Naive thymus-derived CD4-positive, alpha-beta T cell (primary cell): Measurements from ENCODE around the gene NDUFS2. TPM values are rescaled to one million over a fixed set of nuclear protein-coding genes. Genes with fewer than 3 reads are reported as not detected.

Experiments used
- ATAC-seq: fragments of 150-1000 bp; cut with Tn5 transposase; 2 replicates; pipeline ENCODE4 v1.10.0; 2021; ENCODE audit warnings: mild to moderate bottlenecking, moderate library complexity
- CTCF ChIA-PET: fragments of 350-600 bp; sonication (Branson Sonifier 250); formaldehyde crosslinking; loops from one replicate; lab custom pipeline; 2021; ENCODE audit warnings: antibody characterized with exemption; lab: Charles Lee
- POLR2A ChIA-PET: fragments of 350-600 bp; sonication (Branson Sonifier 250); formaldehyde crosslinking; loops from one replicate; lab custom pipeline; 2021; ENCODE audit warnings: antibody characterized with exemption, inconsistent platforms; lab: Charles Lee
- DNase-seq, 9 donors: peaks; one replicate each; pipeline versions ENCODE4 v3.0.0 to v3.0.0-alpha.2; 2020 to 2022; ENCODE audit warnings: mixed read lengths in 1 of 9
- H3K27ac ChIP-seq: one replicate; pipeline ENCODE4 v1.7.0; 2013; ENCODE audit warnings: mild to moderate bottlenecking, low read depth, low read length, moderate library complexity
- H3K27me3 ChIP-seq, 2 donors: one replicate each; pipeline ENCODE4 v1.7.0; 2013; ENCODE audit warnings: low read length in 2 of 2, mild to moderate bottlenecking in 2 of 2, moderate library complexity in 2 of 2; ENCODE audit not compliant: control insufficient read depth in 2 of 2, insufficient read depth in 2 of 2
- H3K36me3 ChIP-seq, 3 experiments: 1 replicate in 2 of 3; 2 replicates in 1 of 3; pipeline ENCODE4 v1.7.0; 2013; ENCODE audit warnings: low read length in 3 of 3, mild to moderate bottlenecking in 3 of 3, moderate library complexity in 1 of 3; ENCODE audit not compliant: insufficient read depth in 3 of 3, control insufficient read depth in 2 of 3
- H3K4me1 ChIP-seq, 2 donors: one replicate each; pipeline ENCODE4 v1.7.0; 2013; ENCODE audit warnings: low read length in 2 of 2, mild to moderate bottlenecking in 2 of 2, moderate library complexity in 1 of 2; ENCODE audit not compliant: control insufficient read depth in 2 of 2, insufficient read depth in 2 of 2
- H3K4me3 ChIP-seq: 2 replicates; pipeline ENCODE4 v1.7.0; 2013; ENCODE audit warnings: mild to moderate bottlenecking, low read length
- H3K9me3 ChIP-seq, 3 experiments: 1 replicate in 2 of 3; 2 replicates in 1 of 3; pipeline ENCODE4 v1.7.0; 2013; ENCODE audit warnings: low read length in 3 of 3; ENCODE audit not compliant: control insufficient read depth in 2 of 3
- H3K27ac Mint-ChIP-seq, 9 donors: one replicate each; pipeline ENCODE4 v1.8.0; 2020 to 2022; ENCODE audit warnings: mixed read lengths in 9 of 9, mild to moderate bottlenecking in 8 of 9, moderate library complexity in 5 of 9, inconsistent platforms in 2 of 9
- H3K27me3 Mint-ChIP-seq, 5 donors: one replicate each; pipeline ENCODE4 v1.8.0; 2021 to 2022; ENCODE audit warnings: mixed read lengths in 5 of 5, mild to moderate bottlenecking in 1 of 5
- H3K36me3 Mint-ChIP-seq, 5 donors: one replicate each; pipeline ENCODE4 v1.8.0; 2020 to 2022; ENCODE audit warnings: mixed read lengths in 5 of 5, mild to moderate bottlenecking in 3 of 5, inconsistent platforms in 1 of 5
- H3K4me1 Mint-ChIP-seq, 7 donors: one replicate each; pipeline ENCODE4 v1.8.0; 2020 to 2022; ENCODE audit warnings: mixed read lengths in 7 of 7, mild to moderate bottlenecking in 3 of 7, inconsistent platforms in 1 of 7
- H3K4me3 Mint-ChIP-seq, 10 donors: one replicate each; pipeline ENCODE4 v1.8.0; 2020 to 2022; ENCODE audit warnings: mild to moderate bottlenecking in 10 of 10, mixed read lengths in 10 of 10, moderate library complexity in 6 of 10, inconsistent platforms in 2 of 10
- H3K9me3 Mint-ChIP-seq, 11 donors: one replicate each; pipeline ENCODE4 v1.8.0; 2020 to 2022; ENCODE audit warnings: mixed read lengths in 11 of 11, mild to moderate bottlenecking in 4 of 11, inconsistent platforms in 1 of 11, moderate library complexity in 1 of 11
- intact Hi-C, 2 donors: fragments of 100-400 bp; cut with micrococcal nuclease; formaldehyde crosslinking; loops; one replicate each; pipeline ENCODE4 v1.15.1; 2023
- polyA plus RNA-seq, 2 donors: library from polyadenylated mRNA; unstranded; fragments of 300-500 nt; fragmentation: Illumina TruSeq; gene quantifications; one replicate each; pipeline ENCODE4 v1.2.3, GENCODE V29; 2021
- total RNA-seq, 6 experiments: library from RNA in 5 of 6; stranded (reverse) in 5 of 6; gene quantifications; 1 replicate in 5 of 6; 2 replicates in 1 of 6; pipeline ENCODE4 v1.2.3 and lab custom pipeline; 2021 to 2026

The NDUFS2 gene
- total and polyA plus RNA-seq, 7 experiments from 2014 or later = 64.1 to 131 (median 94.6) TPM

GRCh38 chr1:161174911-161175310, 27.3 kb upstream of the NDUFS2 start:
- Histone ChIP-seq H3K27ac (no peak overlapping the region), H3K4me3 (no peak overlapping the region), H3K27me3 (no peaks in the 10 kb centered on the region), H3K36me3 (peaks cover 0 to 61% (median 23%) of the 10 kb centered on the region in 3 experiments), H3K4me1 (peaks cover 19 to 21% of the 10 kb centered on the region in 2 donors), H3K9me3 (no peaks in the 10 kb centered on the region)
- Mint-ChIP-seq H3K4me3 (peak overlapping the region; percentile 18 to 100 (median 96)), H3K27me3 (no peaks in the 10 kb centered on the region), H3K4me1 (peaks cover 37 to 69% (median 54%) of the 10 kb centered on the region in 7 donors), H3K27ac (peak overlapping the region in 7 of 9 donors; percentile 7 to 98 (median 95)), H3K36me3 (peaks cover 13 to 44% (median 20%) of the 10 kb centered on the region in 5 donors), H3K9me3 (no peaks in the 10 kb centered on the region)
- CTCF ChIA-PET = interaction anchor here (2.9 to 3.4 kb wide), 2 partner anchors 9 to 17 kb away, joined by 14 to 28 read pairs; partner anchors contain the start of gene PPOX
- DNase-seq (no peak), ATAC-seq (no peak)
- intact Hi-C loops = no loop called here
- POLR2A ChIA-PET = interaction anchor here (0.5 to 3.7 kb wide), 5 partner anchors 8 to 117 kb away, joined by 3 to 49 read pairs (median 28); partner anchors contain the start of genes NDUFS2, PPOX and UFC1

GRCh38 chr1:161175771-161176453, 26.3 kb upstream of the NDUFS2 start:
- Histone ChIP-seq H3K4me1 (peaks cover 23 to 27% of the 10 kb centered on the region in 2 donors), H3K4me3 (peak overlapping the region; percentile 93), H3K9me3 (no peaks in the 10 kb centered on the region), H3K36me3 (peaks cover 0 to 54% (median 20%) of the 10 kb centered on the region in 3 experiments), H3K27me3 (no peaks in the 10 kb centered on the region), H3K27ac (peak overlapping the region; percentile 93)
- peaks cover 45 to 78% (median 64%) of the 10 kb centered on the region in 7 donors for H3K4me1 Mint-ChIP-seq
- H3K9me3 Mint-ChIP-seq = no peaks in the 10 kb centered on the region
- intact Hi-C loops = loop anchor here in 1 of 2 donors (2.0 kb wide), 2 partner anchors 17 kb away; partner anchors contain the start of gene USP21
- CTCF ChIA-PET = interaction anchor here (0.6 to 3.4 kb wide), 7 partner anchors 10 to 213 kb away, joined by 3 to 28 read pairs (median 3); partner anchors contain the start of genes PPOX and TOMM40L
- peaks cover 12 to 40% (median 20%) of the 10 kb centered on the region in 5 donors for H3K36me3 Mint-ChIP-seq
- ATAC-seq = no peak
- no peaks in the 10 kb centered on the region for H3K27me3 Mint-ChIP-seq
- peak overlapping the region; percentile 94 to 100 (median 98) for H3K4me3 Mint-ChIP-seq
- no peak for DNase-seq
- POLR2A ChIA-PET = interaction anchor here (0.6 to 3.7 kb wide), 12 partner anchors 9 to 589 kb away, joined by 3 to 49 read pairs (median 7); partner anchors contain the start of genes DEDD, NDUFS2, PPOX and TOMM40L
- peak overlapping the region; percentile 94 to 100 (median 97) for H3K27ac Mint-ChIP-seq

- H3K27ac ChIP-seq = peak overlapping the region; percentile 93
- no peaks in the 10 kb centered on the region for H3K27me3 ChIP-seq
- H3K36me3 ChIP-seq = peaks cover 0 to 47% (median 13%) of the 10 kb centered on the region in 3 experiments
- CTCF ChIA-PET = interaction anchor here (0.6 to 3.4 kb wide), 7 partner anchors 9 to 205 kb away, joined by 3 to 28 read pairs (median 3); partner anchors contain the start of genes PPOX and TOMM40L
- DNase-seq = no peak
- H3K4me3 ChIP-seq = peak overlapping the region; percentile 93
- H3K27me3 Mint-ChIP-seq = no peaks in the 10 kb centered on the region
- H3K9me3 ChIP-seq = no peaks in the 10 kb centered on the region
- intact Hi-C loops = loop anchor here (1.0 to 2.0 kb wide), 7 partner anchors 9 to 49 kb away; partner anchors contain the start of genes PPOX (in 2 of the 2), NDUFS2 (in 1 of the 2), UFC1 (in 1 of the 2) and USP21 (in 1 of the 2)
- H3K36me3 Mint-ChIP-seq = peaks cover 9 to 34% (median 20%) of the 10 kb centered on the region in 5 donors
- H3K4me1 Mint-ChIP-seq = peaks cover 48 to 83% (median 68%) of the 10 kb centered on the region in 7 donors
- peak overlapping the region; percentile 94 to 100 (median 97) for H3K27ac Mint-ChIP-seq
- POLR2A ChIA-PET = interaction anchor here (0.6 to 3.7 kb wide), 19 partner anchors 9 to 590 kb away, joined by 3 to 49 read pairs (median 4); partner anchors contain the start of genes DEDD, NDUFS2, PPOX and TOMM40L
- no peak for ATAC-seq
- H3K4me3 Mint-ChIP-seq = peak overlapping the region; percentile 94 to 100 (median 98)
- no peaks in the 10 kb centered on the region for H3K9me3 Mint-ChIP-seq
- peaks cover 29 to 32% of the 10 kb centered on the region in 2 donors for H3K4me1 ChIP-seq
Measured at GRCh38 chr1:161176468-161177111, 25.6 kb upstream of the NDUFS2 start.

GRCh38 chr1:161177112-161177935, 24.8 kb upstream of the NDUFS2 start, which contains the start of gene B4GALT3:
Gene B4GALT3, minus strand, starts transcription at chr1:161177507. Its CDS starts 1,447 bp downstream, at chr1:161176060.
- H3K36me3 Mint-ChIP-seq = peaks cover 8 to 28% (median 20%) of the 10 kb centered on the region in 5 donors
- H3K4me1 Mint-ChIP-seq = peaks cover 54 to 87% (median 74%) of the 10 kb centered on the region in 7 donors
- peak within 1 kb of the TSS; percentile 93 for H3K4me3 ChIP-seq
- intact Hi-C loops = loop anchor here (1.0 to 2.0 kb wide), 7 partner anchors 8 to 48 kb away; partner anchors contain the start of genes PPOX (in 2 of the 2), NDUFS2 (in 1 of the 2), UFC1 (in 1 of the 2) and USP21 (in 1 of the 2)
- DNase-seq (peak; percentile 87 to 99 (median 92)), ATAC-seq (peak; percentile 96)
- H3K9me3 ChIP-seq = no peaks in the 10 kb centered on the region
- no peaks in the 10 kb centered on the region for H3K9me3 Mint-ChIP-seq
- peaks cover 0 to 40% (median 6%) of the 10 kb centered on the region in 3 experiments for H3K36me3 ChIP-seq
- H3K4me1 ChIP-seq = peaks cover 36 to 39% of the 10 kb centered on the region in 2 donors
- H3K27me3 Mint-ChIP-seq = no peaks in the 10 kb centered on the region
- CTCF ChIA-PET = interaction anchor here (0.7 to 3.4 kb wide), 8 partner anchors 11 to 204 kb away, joined by 3 to 28 read pairs (median 3); partner anchors contain the start of genes NDUFS2, PPOX and TOMM40L
- H3K27me3 ChIP-seq = no peaks in the 10 kb centered on the region
- H3K4me3 Mint-ChIP-seq = peak within 1 kb of the TSS; percentile 94 to 100 (median 98)
- peak within 1 kb of the TSS; percentile 93 for H3K27ac ChIP-seq
- POLR2A ChIA-PET = interaction anchor here (0.6 to 3.7 kb wide), 20 partner anchors 8 to 225 kb away, joined by 3 to 49 read pairs (median 4); partner anchors contain the start of genes DEDD, NDUFS2, PPOX and TOMM40L
- H3K27ac Mint-ChIP-seq = peak within 1 kb of the TSS; percentile 94 to 100 (median 97)

GRCh38 chr1:161177936-161178244, 24.3 kb upstream of the NDUFS2 start:
- peak overlapping the region; percentile 93 for H3K4me3 ChIP-seq
- Mint-ChIP-seq H3K36me3 (peaks cover 4 to 23% (median 16%) of the 10 kb centered on the region in 5 donors), H3K9me3 (no peaks in the 10 kb centered on the region), H3K4me1 (peaks cover 56 to 87% (median 75%) of the 10 kb centered on the region in 7 donors), H3K27me3 (no peaks in the 10 kb centered on the region), H3K27ac (peak overlapping the region; percentile 94 to 100 (median 97)), H3K4me3 (peak overlapping the region; percentile 94 to 100 (median 98))
- no peak for DNase-seq
- peak overlapping the region; percentile 93 for H3K27ac ChIP-seq
- ATAC-seq = no peak
- H3K9me3 ChIP-seq = no peaks in the 10 kb centered on the region
- peaks cover 41 to 45% of the 10 kb centered on the region in 2 donors for H3K4me1 ChIP-seq
- intact Hi-C loops = loop anchor here (1.0 to 2.0 kb wide), 7 partner anchors 7 to 47 kb away; partner anchors contain the start of genes PPOX (in 2 of the 2), NDUFS2 (in 1 of the 2), UFC1 (in 1 of the 2) and USP21 (in 1 of the 2)
- H3K36me3 ChIP-seq = peaks cover 0 to 34% (median 6%) of the 10 kb centered on the region in 3 experiments
- ChIA-PET CTCF (interaction anchor here (0.7 to 3.4 kb wide), 3 partner anchors 12 to 197 kb away, joined by 3 to 28 read pairs (median 3); partner anchors contain the start of genes NDUFS2 and PPOX), POLR2A (interaction anchor here (0.6 to 3.7 kb wide), 7 partner anchors 8 to 204 kb away, joined by 4 to 49 read pairs (median 25); partner anchors contain the start of genes NDUFS2, PPOX and UFC1)
- H3K27me3 ChIP-seq = no peaks in the 10 kb centered on the region
